ENCODE data around the gene EPHB1. TPM values are rescaled to one million over a fixed set of nuclear protein-coding genes. Genes with fewer than 3 reads are reported as not detected.

The EPHB1 gene
- polyA plus RNA-seq, 1 experiment = 0.50 TPM

- Histone ChIP-seq H3K36me3 (ENCODE audit: control insufficient read depth, insufficient read depth, low read length) (no peaks in the 10 kb centered on the region), H3K4me3 (ENCODE audit: low read depth, low read length) (no peak overlapping the region), H3K27me3 (ENCODE audit: control insufficient read depth, insufficient read depth, low read length) (no peaks in the 10 kb centered on the region)
- no peak for DNase-seq (ENCODE audit: low read depth)
- ChIA-PET CTCF (no interaction called here), POLR2A (no interaction called here)
- TF ChIP-seq CTCF (IDR thresholded peaks at IDR 0.05; ENCODE audit: insufficient read depth, low read depth, low read length) = no peak
Measured at GRCh38 chr3:135136361-135137100, 341.5 kb downstream of the EPHB1 start.

GRCh38 chr3:135137296-135137695, 342.2 kb downstream of the EPHB1 start:
- no peaks in the 10 kb centered on the region for H3K36me3 ChIP-seq (ENCODE audit: control insufficient read depth, insufficient read depth, low read length)
- CTCF ChIA-PET = no interaction called here
- H3K4me3 ChIP-seq (ENCODE audit: low read depth, low read length) = no peak overlapping the region
- DNase-seq (ENCODE audit: low read depth) = no peak
- POLR2A ChIA-PET = no interaction called here
- no peak for TF ChIP-seq CTCF (IDR thresholded peaks at IDR 0.05; ENCODE audit: insufficient read depth, low read depth, low read length)
- no peaks in the 10 kb centered on the region for H3K27me3 ChIP-seq (ENCODE audit: control insufficient read depth, insufficient read depth, low read length)

GRCh38 chr3:135138776-135139175, 343.7 kb downstream of the EPHB1 start:
- no peak for DNase-seq (ENCODE audit: low read depth)
- no peak for TF ChIP-seq CTCF (IDR thresholded peaks at IDR 0.05; ENCODE audit: insufficient read depth, low read depth, low read length)
- Histone ChIP-seq H3K27me3 (ENCODE audit: control insufficient read depth, insufficient read depth, low read length) (no peaks in the 10 kb centered on the region), H3K4me3 (ENCODE audit: low read depth, low read length) (no peak overlapping the region), H3K36me3 (ENCODE audit: control insufficient read depth, insufficient read depth, low read length) (no peaks in the 10 kb centered on the region)
- ChIA-PET CTCF (no interaction called here), POLR2A (no interaction called here)

GRCh38 chr3:135140591-135140990, 345.5 kb downstream of the EPHB1 start:
- POLR2A ChIA-PET = no interaction called here
- H3K27me3 ChIP-seq (ENCODE audit: control insufficient read depth, insufficient read depth, low read length) = no peaks in the 10 kb centered on the region
- no peaks in the 10 kb centered on the region for H3K36me3 ChIP-seq (ENCODE audit: control insufficient read depth, insufficient read depth, low read length)
- H3K4me3 ChIP-seq (ENCODE audit: low read depth, low read length) = no peak overlapping the region
- CTCF ChIA-PET = interaction anchor here (0.6 kb wide), 1 partner anchor 347 kb away, joined by 4 read pairs; no protein-coding TSS in a partner anchor
- TF ChIP-seq CTCF (IDR thresholded peaks at IDR 0.05; ENCODE audit: insufficient read depth, low read depth, low read length) = no peak
- DNase-seq (ENCODE audit: low read depth) = no peak

- POLR2A ChIA-PET = no interaction called here
- CTCF ChIA-PET = no interaction called here
Measured at GRCh38 chr3:135141160-135141559, 346.1 kb downstream of the EPHB1 start.

More at GRCh38 chr3:135141160-135141559, 346.1 kb downstream of the EPHB1 start:
- TF ChIP-seq CTCF (IDR thresholded peaks at IDR 0.05; ENCODE audit: insufficient read depth, low read depth, low read length) = no peak
- H3K27me3 ChIP-seq (ENCODE audit: control insufficient read depth, insufficient read depth, low read length) = no peaks in the 10 kb centered on the region
- H3K4me3 ChIP-seq (ENCODE audit: low read depth, low read length) = no peak overlapping the region
- DNase-seq (ENCODE audit: low read depth) = no peak
- H3K36me3 ChIP-seq (ENCODE audit: control insufficient read depth, insufficient read depth, low read length) = no peaks in the 10 kb centered on the region

Data from BJ (cell line).